Calu3 (cell line): ENCODE data around the gene ALG14. TPM values are rescaled to one million over a fixed set of nuclear protein-coding genes. Genes with fewer than 3 reads are reported as not detected.

Source experiments
- BruUV-seq: library from RNA; stranded (reverse); fragments of 400-500 nt; replicated peaks from 2 replicates; lab custom pipeline; 2021; lab: Mats Ljungman, UMichigan
- CTCF ChIA-PET: fragments of 300-600 bp; sonication (Branson Sonifier 250); formaldehyde crosslinking; loops from one replicate; lab custom pipeline; 2022; ENCODE audit warnings: antibody characterized with exemption; lab: Charles Lee
- DNase-seq: peaks from one replicate; pipeline ENCODE4 v3.0.0; 2022
- H3K27ac Mint-ChIP-seq: one replicate; pipeline ENCODE4 v1.8.0; 2022; ENCODE audit warnings: mixed read lengths; ENCODE audit not compliant: unreplicated experiment
- H3K27me3 Mint-ChIP-seq: one replicate; pipeline ENCODE4 v1.8.0; 2022; ENCODE audit warnings: mixed read lengths; ENCODE audit not compliant: unreplicated experiment
- H3K36me3 Mint-ChIP-seq: one replicate; pipeline ENCODE4 v1.8.0; 2022; ENCODE audit warnings: mild to moderate bottlenecking, moderate library complexity, mixed read lengths; ENCODE audit not compliant: insufficient read depth, unreplicated experiment
- H3K4me1 Mint-ChIP-seq: one replicate; pipeline ENCODE4 v1.8.0; 2022; ENCODE audit warnings: mild to moderate bottlenecking, low read depth, mixed read lengths; ENCODE audit not compliant: unreplicated experiment
- H3K4me3 Mint-ChIP-seq: one replicate; pipeline ENCODE4 v1.8.0; 2022; ENCODE audit warnings: mild to moderate bottlenecking, low read depth, moderate library complexity, mixed read lengths; ENCODE audit not compliant: unreplicated experiment
- H3K9me3 Mint-ChIP-seq: one replicate; pipeline ENCODE4 v1.8.0; 2022; ENCODE audit warnings: low read depth, mixed read lengths; ENCODE audit not compliant: unreplicated experiment
- CTCF ChIP-seq: fragments of 200-600 bp; IDR thresholded peaks from one replicate; pipeline ENCODE4 v1.8.0; 2022; ENCODE audit warnings: antibody characterized with exemption; ENCODE audit not compliant: unreplicated experiment
- intact Hi-C: fragments of 100-400 bp; cut with micrococcal nuclease; formaldehyde crosslinking; loops from one replicate; pipeline ENCODE4 v1.10.0; 2022; ENCODE audit not compliant: unreplicated experiment
- total RNA-seq: library from RNA; stranded (reverse); gene quantifications from 2 replicates; pipeline ENCODE4 v1.2.3, GENCODE V29; 2022

Gene ALG14
- total RNA-seq, 1 experiment from 2014 or later, result 5.8 TPM

- intact Hi-C loops, result no loop called here
- CTCF ChIA-PET, result no interaction called here
- no peak overlapping the region for H3K27ac Mint-ChIP-seq
- no peak overlapping the region for H3K4me3 Mint-ChIP-seq
- TF ChIP-seq CTCF, result no peak
- H3K27me3 Mint-ChIP-seq, result no peaks in the 10 kb centered on the region
- BruUV-seq, result no TSS peak
- no peaks in the 10 kb centered on the region for H3K36me3 Mint-ChIP-seq
- no peaks in the 10 kb centered on the region for H3K4me1 Mint-ChIP-seq
- H3K9me3 Mint-ChIP-seq, result no peaks in the 10 kb centered on the region
- DNase-seq, result no peak
Observed at GRCh38 chr1:94970783-94971182, 102.0 kb downstream of the ALG14 start.

GRCh38 chr1:94969137-94969536 is 103.6 kb downstream of the ALG14 start:
- no peak overlapping the region for H3K27ac Mint-ChIP-seq
- H3K27me3 Mint-ChIP-seq, result no peaks in the 10 kb centered on the region
- no TSS peak for BruUV-seq
- no peak for TF ChIP-seq CTCF
- CTCF ChIA-PET, result no interaction called here
- intact Hi-C loops, result no loop called here
- H3K36me3 Mint-ChIP-seq, result no peaks in the 10 kb centered on the region
- DNase-seq, result no peak
- no peak overlapping the region for H3K4me3 Mint-ChIP-seq
- H3K4me1 Mint-ChIP-seq, result no peaks in the 10 kb centered on the region
- H3K9me3 Mint-ChIP-seq, result no peaks in the 10 kb centered on the region

GRCh38 chr1:94966033-94966432 is 106.7 kb downstream of the ALG14 start:
- intact Hi-C loops, result no loop called here
- Mint-ChIP-seq H3K4me3 (no peak overlapping the region), H3K27me3 (no peaks in the 10 kb centered on the region), H3K4me1 (no peaks in the 10 kb centered on the region), H3K27ac (no peak overlapping the region), H3K9me3 (no peaks in the 10 kb centered on the region), H3K36me3 (no peaks in the 10 kb centered on the region)
- CTCF ChIA-PET, result interaction anchor here (1.0 kb wide), 1 partner anchor 10 kb away, joined by 3 read pairs; no protein-coding TSS in a partner anchor
- BruUV-seq, result no TSS peak
- no peak for TF ChIP-seq CTCF
- DNase-seq, result no peak

GRCh38 chr1:94963864-94964263 is 108.9 kb downstream of the ALG14 start:
- intact Hi-C loops, result no loop called here
- Mint-ChIP-seq H3K4me3 (no peak overlapping the region), H3K36me3 (no peaks in the 10 kb centered on the region), H3K4me1 (no peaks in the 10 kb centered on the region), H3K27ac (no peak overlapping the region), H3K9me3 (no peaks in the 10 kb centered on the region), H3K27me3 (no peaks in the 10 kb centered on the region)
- BruUV-seq, result no TSS peak
- CTCF ChIA-PET, result no interaction called here
- no peak for DNase-seq
- TF ChIP-seq CTCF, result no peak
